Nasal cavity respiratory epithelium epithelial cell of viscerocranial mucosa (primary cell): Measurements from ENCODE around the gene SLC26A2. TPM values are rescaled to one million over a fixed set of nuclear protein-coding genes. Genes with fewer than 3 reads are reported as not detected.

Source experiments
- total RNA-seq: library from RNA; depleted of rRNA; stranded (reverse); fragments of >200 nt; gene quantifications from 2 replicates; pipeline ENCODE4 v1.2.3, GENCODE V29; 2014

SLC26A2 gene
- total RNA-seq, result 4.1 and 18.6 TPM in 2 replicates

DNA sequence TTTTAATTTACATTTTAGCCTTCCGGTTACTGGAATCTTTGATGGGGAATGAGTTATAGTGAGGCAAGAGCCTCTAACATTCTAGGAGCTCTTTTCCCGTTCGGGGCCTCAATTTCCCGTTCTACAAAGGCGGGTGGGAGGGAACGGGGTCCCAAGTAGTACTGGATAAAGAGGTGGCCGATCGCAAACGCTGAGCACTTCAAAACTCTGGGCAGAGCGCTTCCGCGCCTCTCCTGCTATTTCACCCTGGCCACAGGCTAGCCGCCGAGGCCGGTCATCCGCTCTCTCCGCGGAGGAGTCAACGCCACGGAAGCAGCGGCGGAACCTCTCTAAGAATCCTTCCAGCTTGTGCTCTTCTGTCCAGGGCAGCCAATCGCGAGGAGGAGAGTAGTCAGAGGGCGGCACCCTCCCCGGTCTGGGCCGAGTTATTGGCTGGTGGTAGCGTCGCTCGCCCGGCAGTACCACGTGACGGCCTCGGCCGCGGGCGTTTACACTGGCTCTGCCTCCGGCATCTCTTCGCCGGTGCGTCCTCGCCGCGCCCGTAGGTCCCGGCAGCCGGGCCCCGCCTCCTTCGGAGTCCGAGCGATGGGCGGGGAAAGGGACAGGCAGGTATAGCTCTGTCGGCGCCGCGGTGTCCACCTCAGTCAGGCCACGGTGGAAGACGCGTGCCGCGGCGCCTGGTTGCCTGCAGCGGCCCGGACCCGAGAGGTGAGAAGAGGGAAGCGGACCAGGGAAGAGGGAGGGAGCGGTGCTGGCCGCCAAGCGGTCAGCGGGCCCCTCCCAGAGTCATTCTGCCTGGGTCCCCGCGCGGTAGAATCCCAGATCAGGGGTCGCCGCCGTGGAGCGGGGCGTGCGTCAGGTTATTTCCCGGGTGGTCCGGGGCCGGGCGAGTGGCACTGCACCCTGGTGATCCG is at the start of gene SLC26A2:
Gene SLC26A2, plus strand, starts transcription at position 487 of the 914 bp plus-strand sequence. CDS start 16,895 bp downstream, outside the sequence.

DNA sequence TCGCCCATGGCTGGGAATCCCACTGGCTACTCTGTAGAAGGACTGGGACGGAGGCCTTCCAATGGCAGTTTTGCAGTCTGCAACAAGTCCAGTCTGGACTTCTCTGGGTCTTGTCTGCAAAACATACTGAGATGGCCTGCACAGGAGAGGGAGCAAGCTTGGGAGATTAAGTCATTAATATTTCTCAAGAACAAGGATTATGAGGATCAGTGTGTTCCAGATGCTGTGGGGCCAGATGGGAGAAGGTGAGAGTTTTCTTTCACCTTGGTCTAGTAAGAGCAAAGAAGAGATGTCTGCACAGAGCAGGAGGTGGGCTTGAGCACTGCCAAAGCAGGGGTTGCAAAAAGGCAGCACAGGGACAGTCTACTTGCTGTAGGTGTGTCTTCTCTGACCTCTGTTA is 15.9 kb upstream of the SLC26A2 start, which contains the start of gene PDE6A:
Gene PDE6A, minus strand, starts transcription at position 128 of the 400 bp plus-strand sequence. Its CDS starts 120 bp downstream, at position 8.

DNA sequence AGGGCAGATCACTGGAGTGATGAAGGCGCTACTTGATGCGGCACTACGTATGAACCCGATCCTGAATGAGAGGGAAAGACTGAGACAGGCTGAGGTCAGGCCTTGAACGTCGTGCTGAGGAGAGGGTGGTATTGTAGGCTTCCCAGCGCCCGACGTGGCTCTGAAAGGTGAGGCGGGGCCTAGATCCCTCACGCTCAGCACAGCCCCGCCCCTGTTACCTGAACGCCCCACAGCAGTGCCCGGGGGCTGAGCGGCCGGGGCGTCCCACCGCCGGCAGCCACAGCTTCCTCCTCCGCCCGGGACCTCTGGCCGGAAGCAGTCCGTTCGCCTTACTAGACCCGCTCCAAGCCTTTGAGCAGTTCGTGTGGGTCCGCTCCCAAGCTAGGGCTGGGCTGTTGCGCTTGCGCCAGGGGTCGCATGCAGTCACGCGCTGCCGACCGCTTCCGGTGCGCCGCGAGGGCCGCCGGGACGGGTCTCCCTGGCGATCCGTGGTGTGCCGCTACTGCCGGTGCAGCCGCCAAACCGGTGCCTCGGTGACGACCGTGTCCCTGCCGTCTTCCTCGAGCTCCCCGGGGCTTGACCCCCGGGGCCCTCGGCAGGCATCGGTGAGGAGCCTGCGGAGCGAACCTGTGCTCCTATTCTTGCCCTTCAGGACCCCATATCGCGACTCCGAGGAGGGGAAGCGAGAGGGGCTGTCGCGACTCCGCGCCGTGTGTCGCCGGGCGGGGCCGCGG is 39.9 kb downstream of the SLC26A2 start, which contains the start of the genes HMGXB3 and TIGD6:
Gene HMGXB3, plus strand, starts transcription at position 484 of the 734 bp plus-strand sequence. CDS start 4,114 bp downstream, outside the sequence.
Gene TIGD6, minus strand, starts transcription at position 399 of the 734 bp plus-strand sequence. CDS start 4,306 bp downstream, outside the sequence.

Other genes starting within 250 kb of the SLC26A2 start
- gene PPARGC1B, start 230.4 kb upstream of the SLC26A2 start, total RNA-seq, result 2.7 and 8.5 TPM in 2 replicates
- gene PDE6A, start 16.0 kb upstream of the SLC26A2 start, total RNA-seq, result 0.36 TPM in 1 of 2 replicates, not detected in the other
- gene TIGD6, start 39.9 kb downstream of the SLC26A2 start, total RNA-seq, result 7.5 and 10.0 TPM in 2 replicates
- gene HMGXB3, start 40.0 kb downstream of the SLC26A2 start, total RNA-seq, result 33.5 and 67.8 TPM in 2 replicates
- gene CSF1R, start 125.8 kb downstream of the SLC26A2 start, total RNA-seq, result under 0.01 and 0.50 TPM in 2 replicates
- under 0.01 and 0.07 TPM in 2 replicates for gene PDGFRB, start 195.1 kb downstream of the SLC26A2 start, total RNA-seq
- not detected in 2 replicates for gene CDX1, start 206.0 kb downstream of the SLC26A2 start, total RNA-seq
- gene SLC6A7, start 229.3 kb downstream of the SLC26A2 start, total RNA-seq, result not detected in 2 replicates